ENCODE data around the gene TSKU. TPM values are rescaled to one million over a fixed set of nuclear protein-coding genes. Genes with fewer than 3 reads are reported as not detected.
A peak's percentile ranks its signal among the peaks of the same experiment; 100 is the strongest.

TSKU gene
- total and polyA plus RNA-seq, 9 donors, result 13.9 to 31.9 (median 23.5) TPM

DNA sequence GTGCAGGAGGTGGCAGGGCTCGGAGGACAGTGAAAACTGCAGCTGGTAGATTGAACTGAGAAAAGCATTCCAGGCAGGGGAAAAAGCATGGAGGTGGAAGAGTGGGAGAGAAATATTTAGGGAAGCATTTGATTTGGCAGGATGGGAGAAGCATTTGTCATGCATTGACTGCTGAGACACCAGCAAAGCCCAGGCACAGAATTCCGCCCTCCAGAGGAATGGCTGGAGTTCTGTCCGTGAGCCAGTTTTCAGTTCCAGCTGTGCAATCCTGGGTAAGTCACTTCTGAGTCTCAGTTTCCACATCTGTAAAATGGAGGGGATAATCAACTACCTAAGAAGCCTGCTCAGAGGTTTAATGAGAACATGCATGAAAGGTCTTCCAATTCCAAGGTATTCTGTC is 4.3 kb upstream of the TSKU start:
- Histone ChIP-seq H3K4me3 (ENCODE audit: low read length) (no peak overlapping the region), H3K9me3 (replicated peaks; ENCODE audit: control insufficient read depth, low read depth, low read length) (peaks cover 6% of the 10 kb centered on the region), H3K27me3 (ENCODE audit: control insufficient read depth, insufficient read depth, low read length) (peaks cover 2% of the 10 kb centered on the region), H3K4me1 (ENCODE audit: control insufficient read depth, insufficient read depth, low read length) (peaks cover 29% of the 10 kb centered on the region), H3K27ac (ENCODE audit: low read length) (no peak overlapping the region), H3K36me3 (ENCODE audit: control insufficient read depth, insufficient read depth, low read length) (no peaks in the 10 kb centered on the region)
- WGBS (ENCODE audit: insufficient coverage), result 56% methylated on average over 1 of the region's 3 CpGs
- DNase-seq, result no peak

DNA sequence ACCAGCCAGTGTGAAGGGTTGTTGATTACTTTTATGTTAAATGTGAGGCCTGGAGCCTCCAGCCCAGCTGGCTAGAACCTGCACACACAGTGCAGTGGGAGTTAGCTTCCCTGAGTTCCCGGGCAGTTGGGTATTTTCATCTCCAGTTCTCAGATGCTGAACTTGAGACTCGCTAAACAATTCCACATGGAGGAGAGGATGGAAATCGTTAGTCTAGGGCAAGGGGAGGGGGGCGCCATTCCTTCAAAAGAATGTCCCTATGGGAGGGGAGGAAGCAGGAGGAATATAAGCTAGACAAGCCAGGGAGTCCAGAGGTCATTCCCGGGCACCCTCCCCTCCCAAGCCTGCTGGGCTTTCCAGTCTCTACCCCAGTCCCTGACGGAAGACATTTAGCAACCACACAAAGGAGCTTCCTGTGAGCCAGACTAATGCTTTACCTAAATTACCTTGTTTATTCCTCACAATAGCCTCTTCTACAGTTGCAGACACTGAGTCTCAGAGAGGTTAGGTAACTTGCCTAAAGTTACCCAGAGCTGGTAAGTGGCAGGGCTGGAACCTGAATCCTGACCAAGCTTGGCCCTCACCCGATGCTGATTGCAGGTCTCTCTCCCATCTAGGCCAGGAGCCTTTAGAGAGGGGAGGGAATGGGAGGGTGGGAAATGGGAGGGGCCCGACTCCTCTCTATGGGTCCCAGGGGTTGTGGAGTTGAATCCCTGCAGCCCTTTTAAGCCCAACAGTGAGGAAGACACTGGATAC is 1.9 kb upstream of the TSKU start:
- H3K4me3 ChIP-seq (ENCODE audit: low read length), result no peak overlapping the region
- 25% methylated on average over 2 of the region's 8 CpGs for WGBS (ENCODE audit: insufficient coverage)
- H3K4me1 ChIP-seq (ENCODE audit: control insufficient read depth, insufficient read depth, low read length), result peaks cover 40% of the 10 kb centered on the region
- peak overlapping the region; percentile 31 for H3K27ac ChIP-seq (ENCODE audit: low read length)
- H3K27me3 ChIP-seq (ENCODE audit: control insufficient read depth, insufficient read depth, low read length), result peaks cover 2% of the 10 kb centered on the region
- DNase-seq, result peak; percentile 74
- peaks cover 6% of the 10 kb centered on the region for H3K9me3 ChIP-seq (replicated peaks; ENCODE audit: control insufficient read depth, low read depth, low read length)
- H3K36me3 ChIP-seq (ENCODE audit: control insufficient read depth, insufficient read depth, low read length), result no peaks in the 10 kb centered on the region

DNA sequence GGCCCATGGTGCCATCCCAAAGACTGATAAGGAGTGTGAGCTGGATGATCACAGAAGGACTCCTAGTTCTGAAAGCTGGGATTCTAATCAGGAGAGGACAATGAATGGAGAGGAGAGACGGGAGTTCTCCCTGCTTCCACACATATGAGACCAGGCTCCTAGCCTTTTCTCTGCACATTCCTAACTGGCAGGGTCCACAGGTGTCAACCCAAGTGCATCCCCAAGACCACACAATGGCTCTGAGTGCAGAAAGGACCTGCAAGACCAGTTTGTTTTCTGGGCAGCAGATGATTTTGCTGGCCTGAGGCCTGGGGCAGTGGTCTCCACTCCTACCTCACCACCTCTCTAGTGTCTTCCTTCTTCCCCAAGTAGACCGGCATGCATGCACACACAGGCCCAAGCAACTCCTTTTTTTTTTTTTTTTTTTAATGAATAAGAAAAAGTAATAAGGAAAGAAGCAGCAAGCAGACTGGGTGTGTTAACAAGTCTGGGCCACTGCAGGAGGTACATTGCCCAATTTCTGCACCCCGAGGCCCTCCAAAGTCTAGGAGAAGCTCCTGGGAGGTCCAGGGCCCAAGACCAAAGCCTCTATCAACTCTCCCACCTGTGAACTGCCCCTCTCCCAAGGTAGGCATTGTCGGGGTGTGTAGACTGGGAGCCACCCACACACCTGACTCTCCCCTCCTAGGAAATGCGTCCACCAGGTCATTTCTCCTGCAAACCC is 1.2 kb upstream of the TSKU start:
- peak overlapping the region; percentile 48 for H3K4me3 ChIP-seq (ENCODE audit: low read length)
- H3K27me3 ChIP-seq (ENCODE audit: control insufficient read depth, insufficient read depth, low read length), result peaks cover 2% of the 10 kb centered on the region
- H3K36me3 ChIP-seq (ENCODE audit: control insufficient read depth, insufficient read depth, low read length), result peaks cover 2% of the 10 kb centered on the region
- no peak for DNase-seq
- H3K4me1 ChIP-seq (ENCODE audit: control insufficient read depth, insufficient read depth, low read length), result peaks cover 47% of the 10 kb centered on the region
- WGBS (ENCODE audit: insufficient coverage), result no CpG with 5 or more reads among the region's 5 CpGs
- H3K9me3 ChIP-seq (replicated peaks; ENCODE audit: control insufficient read depth, low read depth, low read length), result no peaks in the 10 kb centered on the region
- peak overlapping the region; percentile 95 for H3K27ac ChIP-seq (ENCODE audit: low read length)

- Histone ChIP-seq H3K36me3 (ENCODE audit: control insufficient read depth, insufficient read depth, low read length) (peaks cover 6% of the 10 kb centered on the region), H3K27ac (ENCODE audit: low read length) (peak overlapping the region; percentile 95), H3K4me3 (ENCODE audit: low read length) (peak overlapping the region; percentile 48), H3K4me1 (ENCODE audit: control insufficient read depth, insufficient read depth, low read length) (peaks cover 55% of the 10 kb centered on the region), H3K27me3 (ENCODE audit: control insufficient read depth, insufficient read depth, low read length) (peaks cover 2% of the 10 kb centered on the region), H3K9me3 (replicated peaks; ENCODE audit: control insufficient read depth, low read depth, low read length) (no peaks in the 10 kb centered on the region)
- DNase-seq, result peak; percentile 98
- WGBS (ENCODE audit: insufficient coverage), result 0% methylated on average over 29 of the region's 38 CpGs
These were observed 444 bp upstream of the TSKU start for GRCh38 chr11:76782531-76783293.

GRCh38 chr11:76783896-76784813 is 999 bp downstream of the TSKU start:
- Histone ChIP-seq H3K9me3 (replicated peaks; ENCODE audit: control insufficient read depth, low read depth, low read length) (no peaks in the 10 kb centered on the region), H3K4me1 (ENCODE audit: control insufficient read depth, insufficient read depth, low read length) (peaks cover 62% of the 10 kb centered on the region), H3K36me3 (ENCODE audit: control insufficient read depth, insufficient read depth, low read length) (peaks cover 13% of the 10 kb centered on the region), H3K4me3 (ENCODE audit: low read length) (peak overlapping the region; percentile 92), H3K27me3 (ENCODE audit: control insufficient read depth, insufficient read depth, low read length) (peaks cover 2% of the 10 kb centered on the region), H3K27ac (ENCODE audit: low read length) (peak overlapping the region; percentile 89)
- peak; percentile 81 for DNase-seq
- WGBS (ENCODE audit: insufficient coverage), result under 1% methylated on average over 46 of the region's 65 CpGs

GRCh38 chr11:76785513-76785912 is 2.4 kb downstream of the TSKU start:
- H3K27me3 ChIP-seq (ENCODE audit: control insufficient read depth, insufficient read depth, low read length), result peaks cover 2% of the 10 kb centered on the region
- H3K9me3 ChIP-seq (replicated peaks; ENCODE audit: control insufficient read depth, low read depth, low read length), result no peaks in the 10 kb centered on the region
- H3K36me3 ChIP-seq (ENCODE audit: control insufficient read depth, insufficient read depth, low read length), result peaks cover 14% of the 10 kb centered on the region
- H3K4me1 ChIP-seq (ENCODE audit: control insufficient read depth, insufficient read depth, low read length), result peaks cover 62% of the 10 kb centered on the region
- DNase-seq, result no peak
- no peak overlapping the region for H3K27ac ChIP-seq (ENCODE audit: low read length)
- H3K4me3 ChIP-seq (ENCODE audit: low read length), result no peak overlapping the region
- WGBS (ENCODE audit: insufficient coverage), result 62% methylated on average over 2 of the region's 6 CpGs

DNA sequence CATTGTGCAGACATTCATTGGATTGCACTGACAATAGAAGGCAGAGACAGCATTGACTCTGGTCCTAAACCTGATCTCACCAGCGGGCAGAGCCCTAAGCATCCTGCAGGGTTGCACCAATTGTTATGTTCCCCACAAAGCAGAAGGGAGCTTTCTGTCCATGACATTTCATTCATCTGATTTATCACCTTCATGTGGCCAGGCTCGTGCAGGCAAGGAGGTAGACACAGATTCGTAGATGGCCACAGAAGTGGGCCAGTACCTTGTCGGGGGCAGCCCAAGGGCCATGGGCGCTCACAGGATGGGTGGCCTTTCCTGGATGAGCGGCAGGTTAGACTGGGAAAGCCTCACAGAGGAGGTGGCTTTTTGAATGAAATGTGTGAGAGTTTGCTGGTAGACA is 2.9 kb downstream of the TSKU start:
- 78% methylated on average over 5 of the region's 6 CpGs for WGBS (ENCODE audit: insufficient coverage)
- DNase-seq, result no peak
- peaks cover 14% of the 10 kb centered on the region for H3K36me3 ChIP-seq (ENCODE audit: control insufficient read depth, insufficient read depth, low read length)
- no peak overlapping the region for H3K27ac ChIP-seq (ENCODE audit: low read length)
- no peak overlapping the region for H3K4me3 ChIP-seq (ENCODE audit: low read length)
- peaks cover 57% of the 10 kb centered on the region for H3K4me1 ChIP-seq (ENCODE audit: control insufficient read depth, insufficient read depth, low read length)
- H3K9me3 ChIP-seq (replicated peaks; ENCODE audit: control insufficient read depth, low read depth, low read length), result no peaks in the 10 kb centered on the region
- H3K27me3 ChIP-seq (ENCODE audit: control insufficient read depth, insufficient read depth, low read length), result peaks cover 2% of the 10 kb centered on the region

DNA sequence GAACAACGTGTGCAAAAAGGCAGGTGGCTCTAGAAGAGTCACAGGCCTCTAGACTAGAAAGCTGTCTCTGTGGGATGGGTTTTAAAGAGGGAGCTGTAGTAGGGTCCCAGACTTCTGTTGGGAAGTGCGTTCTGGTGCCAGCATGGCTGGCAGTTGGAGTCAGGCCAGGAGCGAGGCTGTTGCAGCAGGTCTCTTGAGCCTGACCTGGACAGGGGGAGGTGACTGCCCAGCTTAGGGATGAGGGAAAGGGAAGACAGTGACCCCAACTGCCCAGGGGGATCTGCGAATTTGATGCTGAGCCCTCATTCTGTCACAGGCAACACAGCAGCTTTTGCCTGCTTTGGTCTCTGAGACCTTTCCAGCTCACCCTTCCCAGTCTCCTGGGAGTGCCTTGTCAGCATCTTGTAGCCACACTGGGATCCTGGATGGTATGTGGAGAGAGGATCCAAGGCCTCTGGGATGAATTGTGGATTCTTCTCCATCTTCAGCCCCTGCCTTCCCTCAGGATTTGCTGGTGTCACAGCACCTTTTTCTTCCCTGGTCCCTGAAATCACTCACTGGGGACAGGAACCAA is 3.4 kb downstream of the TSKU start:
- Histone ChIP-seq H3K9me3 (replicated peaks; ENCODE audit: control insufficient read depth, low read depth, low read length) (peaks cover 3% of the 10 kb centered on the region), H3K4me3 (ENCODE audit: low read length) (no peak overlapping the region), H3K4me1 (ENCODE audit: control insufficient read depth, insufficient read depth, low read length) (peaks cover 52% of the 10 kb centered on the region), H3K36me3 (ENCODE audit: control insufficient read depth, insufficient read depth, low read length) (peaks cover 14% of the 10 kb centered on the region), H3K27ac (ENCODE audit: low read length) (no peak overlapping the region), H3K27me3 (ENCODE audit: control insufficient read depth, insufficient read depth, low read length) (peaks cover 2% of the 10 kb centered on the region)
- no peak for DNase-seq
- 64% methylated on average over 4 of the region's 4 CpGs for WGBS (ENCODE audit: insufficient coverage)

DNA sequence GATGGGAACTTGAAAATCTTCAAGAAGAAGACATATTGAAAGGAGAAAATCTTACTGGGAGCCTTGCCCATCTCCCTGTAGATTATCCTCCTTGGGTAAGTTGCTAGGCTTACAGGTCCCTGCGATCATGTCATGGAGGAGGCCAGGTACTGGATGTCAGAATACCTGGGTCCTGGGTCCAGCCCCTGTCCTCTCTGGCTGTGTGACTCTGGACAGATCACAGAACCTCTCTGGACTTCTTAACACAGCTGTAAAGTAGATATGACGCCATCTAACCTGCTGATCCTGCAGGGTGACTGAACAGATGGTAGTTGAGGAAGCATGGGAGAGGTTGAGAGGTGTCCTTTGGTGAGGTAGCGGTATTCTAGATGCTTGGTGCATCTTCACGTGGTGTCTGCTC is 4.1 kb downstream of the TSKU start:
- no peak overlapping the region for H3K27ac ChIP-seq (ENCODE audit: low read length)
- peaks cover 2% of the 10 kb centered on the region for H3K27me3 ChIP-seq (ENCODE audit: control insufficient read depth, insufficient read depth, low read length)
- H3K4me3 ChIP-seq (ENCODE audit: low read length), result no peak overlapping the region
- H3K36me3 ChIP-seq (ENCODE audit: control insufficient read depth, insufficient read depth, low read length), result peaks cover 14% of the 10 kb centered on the region
- peaks cover 44% of the 10 kb centered on the region for H3K4me1 ChIP-seq (ENCODE audit: control insufficient read depth, insufficient read depth, low read length)
- 95% methylated on average over 3 of the region's 4 CpGs for WGBS (ENCODE audit: insufficient coverage)
- peaks cover 3% of the 10 kb centered on the region for H3K9me3 ChIP-seq (replicated peaks; ENCODE audit: control insufficient read depth, low read depth, low read length)
- DNase-seq, result no peak

Data from muscle of leg (tissue), 11 donors.